Gastrocnemius medialis (tissue), 4 donors: ENCODE results near the gene PDIA3. TPM values are rescaled to one million over a fixed set of nuclear protein-coding genes. Genes with fewer than 3 reads are reported as not detected.
"Not testable (repeated sequence)": the region's sequence is repeated elsewhere in the genome, so short reads cannot be mapped to it uniquely, and the experiment has no call there.

Experiments used
- ATAC-seq, 2 donors: fragments of 150-250 bp; one replicate each; pipeline ENCODE4 v1.9.1; 2016
- DNase-seq, 2 donors: peaks; one replicate each; pipeline ENCODE4 v3.0.0-alpha.2; 2019
- H3K27ac ChIP-seq, 4 donors: fragments of 200-600 bp; sonication (generic); 1 replicate in 1 of 4; 2 replicates in 3 of 4; pipeline ENCODE4 v1.5.1; 2016 to 2018; ENCODE audit warnings: mild to moderate bottlenecking in 2 of 4, moderate library complexity in 1 of 4
- H3K27me3 ChIP-seq, 3 donors: fragments of 200-600 bp; sonication (generic) in 2 of 3; 1 replicate in 1 of 3; 2 replicates in 2 of 3; pipeline versions ENCODE4 v1.5.1 to v1.6.0; 2016 to 2019; ENCODE audit warnings: mild to moderate bottlenecking in 1 of 3, moderate library complexity in 1 of 3
- H3K36me3 ChIP-seq, 2 donors: fragments of 200-600 bp; sonication (generic) in 1 of 2; one replicate each; pipeline ENCODE4 v1.5.1; 2017 to 2018
- H3K4me1 ChIP-seq, 2 donors: fragments of 200-600 bp; sonication (generic) in 1 of 2; one replicate each; pipeline ENCODE4 v1.5.1; 2016 to 2017; ENCODE audit warnings: mild to moderate bottlenecking in 2 of 2
- H3K4me3 ChIP-seq, 4 donors: fragments of 200-600 bp; sonication (generic) in 3 of 4; 1 replicate in 1 of 4; 2 replicates in 3 of 4; pipeline ENCODE4 v1.5.1; 2016 to 2019; ENCODE audit warnings: mild to moderate bottlenecking in 2 of 4
- H3K9me3 ChIP-seq, 3 donors: fragments of 200-600 bp; sonication (generic) in 2 of 3; 1 replicate in 1 of 3; 2 replicates in 2 of 3; pipeline ENCODE4 v1.5.1; 2016 to 2019
- CTCF ChIP-seq, 5 experiments: fragments of 450-650 bp in 3 of 5; fragments of 200-600 bp in 2 of 5; sonication (generic) in 2 of 5; IDR thresholded peaks in 4 of 5; conservative IDR thresholded peaks in 1 of 5; 1 replicate in 4 of 5; 2 replicates in 1 of 5; pipeline ENCODE4 v1.5.1; 2016 to 2019; ENCODE audit warnings: antibody characterized with exemption in 5 of 5, mild to moderate bottlenecking in 3 of 5, moderate library complexity in 3 of 5
- POLR2A ChIP-seq, 2 donors: fragments of 450-650 bp; IDR thresholded peaks; one replicate each; pipeline ENCODE4 v1.6.1; 2017; ENCODE audit warnings: antibody characterized with exemption in 2 of 2, mild to moderate bottlenecking in 2 of 2, moderate library complexity in 2 of 2
- in situ Hi-C, 4 donors: fragments of 200-750 bp; cut with MboI; loops; one replicate each; pipeline versions ENCODE4 v1.15.0 to v1.8.0; 2017; ENCODE audit warnings: low sequenced_read_pairs in 4 of 4
- intact Hi-C: fragments of 100-400 bp; cut with DNase I; formaldehyde crosslinking; loops from one replicate; pipeline ENCODE4 v1.15.1; 2023; ENCODE audit warnings: low total_unique reads
- total RNA-seq, 4 donors: library from RNA; depleted of rRNA; stranded (reverse); fragments of >200 nt; gene quantifications; one replicate each; pipeline versions ENCODE4 v1.1.0 to v1.2.3, GENCODE V29; 2016

The PDIA3 gene
- total RNA-seq, 4 donors from 2014 or later, result 26.6 to 45.1 (median 30.3) TPM

- DNase-seq (no peak), ATAC-seq (no peak)
- Histone ChIP-seq H3K36me3 (no peaks in the 10 kb centered on the region), H3K27me3 (no peaks in the 10 kb centered on the region), H3K9me3 (no peaks in the 10 kb centered on the region), H3K4me1 (no peaks in the 10 kb centered on the region), H3K4me3 (no peak overlapping the region), H3K27ac (no peak overlapping the region)
- intact Hi-C loops, result no loop called here
- in situ Hi-C loops, result no loop called here
- no peak for TF ChIP-seq POLR2A (IDR thresholded peaks at IDR 0.05)
- no peak for TF ChIP-seq CTCF (IDR thresholded peaks at IDR 0.05 in 4 of 5, conservative IDR thresholded peaks at IDR 0.05 in 1 of 5)
These were observed 10.8 kb upstream of the PDIA3 start for GRCh38 chr15:43735416-43735815.

GRCh38 chr15:43746903-43747309 is 668 bp downstream of the PDIA3 start:
- H3K27me3 ChIP-seq, in situ Hi-C loops, H3K9me3 ChIP-seq, H3K36me3 ChIP-seq: not testable (repeated sequence)
- peaks cover 20 to 23% of the 10 kb centered on the region in 2 donors for H3K4me1 ChIP-seq
- intact Hi-C loops, result loop anchor here (1.0 to 2.0 kb wide), 2 partner anchors 22 to 30 kb away; partner anchors contain the start of gene ELL3
- H3K27ac ChIP-seq, result peak overlapping the region; percentile 89 to 96 (median 94)
- DNase-seq (peak in 1 of 2 donors; percentile 21), ATAC-seq (peak; percentile 43 to 44)
- peak overlapping the region; percentile 87 to 100 (median 93) for H3K4me3 ChIP-seq

- TF ChIP-seq POLR2A (IDR thresholded peaks at IDR 0.05), result no peak
- TF ChIP-seq CTCF (IDR thresholded peaks at IDR 0.05 in 4 of 5, conservative IDR thresholded peaks at IDR 0.05 in 1 of 5), result no peak
- ATAC-seq (no peak), DNase-seq (no peak)
- intact Hi-C loops (no loop called here), in situ Hi-C loops (no loop called here)
- Histone ChIP-seq H3K9me3 (no peaks in the 10 kb centered on the region), H3K27me3 (no peaks in the 10 kb centered on the region), H3K4me3 (no peak overlapping the region), H3K36me3 (peaks cover 0 to 19% of the 10 kb centered on the region in 2 donors), H3K27ac (no peak overlapping the region), H3K4me1 (peaks cover 20 to 26% of the 10 kb centered on the region in 2 donors)
These were observed 2.1 kb downstream of the PDIA3 start for GRCh38 chr15:43748376-43748775.

GRCh38 chr15:43749690-43750345 is 3.6 kb downstream of the PDIA3 start:
- Histone ChIP-seq H3K4me3 (peak overlapping the region in 1 of 4 donors; percentile 18), H3K36me3 (peaks cover 0 to 25% of the 10 kb centered on the region in 2 donors), H3K27me3 (no peaks in the 10 kb centered on the region), H3K27ac (peak overlapping the region in 3 of 4 donors; percentile 3 to 34 (median 27)), H3K4me1 (peaks cover 20 to 26% of the 10 kb centered on the region in 2 donors), H3K9me3 (no peaks in the 10 kb centered on the region)
- no peak for TF ChIP-seq POLR2A (IDR thresholded peaks at IDR 0.05)
- no peak for TF ChIP-seq CTCF (IDR thresholded peaks at IDR 0.05 in 4 of 5, conservative IDR thresholded peaks at IDR 0.05 in 1 of 5)
- in situ Hi-C loops (no loop called here), intact Hi-C loops (no loop called here)
- no peak for ATAC-seq
- no peak for DNase-seq

- Histone ChIP-seq H3K9me3 (no peaks in the 10 kb centered on the region), H3K4me1 (peaks cover 20 to 22% of the 10 kb centered on the region in 2 donors), H3K36me3 (peaks cover 0 to 45% of the 10 kb centered on the region in 2 donors), H3K27me3 (no peaks in the 10 kb centered on the region), H3K4me3 (no peak overlapping the region), H3K27ac (no peak overlapping the region)
- TF ChIP-seq CTCF (IDR thresholded peaks at IDR 0.05 in 4 of 5, conservative IDR thresholded peaks at IDR 0.05 in 1 of 5) (no peak), POLR2A (IDR thresholded peaks at IDR 0.05) (no peak)
- intact Hi-C loops, result no loop called here
- ATAC-seq (no peak), DNase-seq (no peak)
- in situ Hi-C loops, result no loop called here
These were observed 5.6 kb downstream of the PDIA3 start for GRCh38 chr15:43751885-43752284.
